Hematopoietic multipotent progenitor cell treated with erythropoietin and hydrocortisone succinate and interleukin-3 and kit ligand, for 8 days (in vitro differentiated cells): ENCODE results near the gene USP1.

Experiments used
- DNase-seq: peaks from one replicate; pipeline ENCODE4 v3.0.0-alpha.2; 2015

USP1 gene

GRCh38 chr1:62426794-62427193, 10.1 kb upstream of the USP1 start:
- no peak for DNase-seq

- DNase-seq: no peak
These were observed 8.5 kb upstream of the USP1 start for GRCh38 chr1:62428351-62428750.

- no peak for DNase-seq
These were observed 7.3 kb upstream of the USP1 start for GRCh38 chr1:62429581-62429980.

- peak; percentile 30 for DNase-seq
These were observed 2.8 kb upstream of the USP1 start for GRCh38 chr1:62433861-62434617.

- no peak for DNase-seq
These were observed 2.2 kb upstream of the USP1 start for GRCh38 chr1:62434618-62435001.

GRCh38 chr1:62435231-62436038, 1.4 kb upstream of the USP1 start:
- DNase-seq: no peak

GRCh38 chr1:62436039-62436465, 797 bp upstream of the USP1 start:
- no peak for DNase-seq

GRCh38 chr1:62437273-62437940, 558 bp downstream of the USP1 start:
- DNase-seq: peak; percentile 21

- peak; percentile 42 for DNase-seq
These were observed 1.3 kb downstream of the USP1 start for GRCh38 chr1:62438163-62438562.

GRCh38 chr1:62439652-62440371, 3.0 kb downstream of the USP1 start:
- DNase-seq: peak; percentile 12

GRCh38 chr1:62444701-62445100, 7.9 kb downstream of the USP1 start:
- DNase-seq: no peak

- DNase-seq: no peak
These were observed 11.5 kb downstream of the USP1 start for GRCh38 chr1:62448221-62448933.

- DNase-seq: no peak
These were observed 13.5 kb downstream of the USP1 start for GRCh38 chr1:62450301-62450700.

GRCh38 chr1:62452951-62453350, 16.1 kb downstream of the USP1 start:
- no peak for DNase-seq

GRCh38 chr1:62457955-62458354, 21.1 kb downstream of the USP1 start:
- DNase-seq: no peak

- DNase-seq: no peak
These were observed 25.5 kb downstream of the USP1 start for GRCh38 chr1:62462370-62462769.

GRCh38 chr1:62467092-62467491, 30.2 kb downstream of the USP1 start:
- no peak for DNase-seq

- DNase-seq: no peak
These were observed 39.8 kb downstream of the USP1 start for GRCh38 chr1:62476525-62477219.

- no peak for DNase-seq
These were observed 44.8 kb downstream of the USP1 start for GRCh38 chr1:62481681-62482080.

- DNase-seq: peak; percentile 48
These were observed 48.1 kb downstream of the USP1 start for GRCh38 chr1:62484824-62485468.

- DNase-seq: no peak
These were observed 51.1 kb downstream of the USP1 start for GRCh38 chr1:62487956-62488355.
